Endothelial cell of umbilical vein (primary cell): ENCODE results near the gene INTS7.

ENCODE experiments used
- CTCF ChIP-seq, 2 donors: IDR thresholded peaks; 1 replicate in 1 of 2; 2 replicates in 1 of 2; pipeline ENCODE4 v1.5.1; 2011; ENCODE audit warnings: low read length in 2 of 2, mild to moderate bottlenecking in 2 of 2, moderate library complexity in 2 of 2, control low read depth in 1 of 2, inconsistent platforms in 1 of 2, low read depth in 1 of 2; ENCODE audit not compliant: insufficient read depth in 1 of 2; ENCODE audit errors: extremely low read depth in 1 of 2
- EZH2 ChIP-seq: IDR thresholded peaks from 2 replicates; pipeline ENCODE4 v1.6.1; 2012; ENCODE audit warnings: borderline replicate concordance, low read depth, mild to moderate bottlenecking, moderate library complexity, low read length, inconsistent platforms; ENCODE audit not compliant: severe bottlenecking
- FOS ChIP-seq: IDR thresholded peaks from 2 replicates; pipeline ENCODE4 v1.6.1; 2011; ENCODE audit warnings: mild to moderate bottlenecking, low read length, moderate library complexity, borderline replicate concordance; ENCODE audit not compliant: insufficient read depth
- GATA2 ChIP-seq: IDR thresholded peaks from 2 replicates; pipeline ENCODE4 v1.7.0; 2011; ENCODE audit warnings: low read depth, mild to moderate bottlenecking, moderate library complexity, mixed read lengths, low read length; ENCODE audit not compliant: insufficient read length, insufficient read depth
- JUN ChIP-seq: IDR thresholded peaks from 2 replicates; pipeline ENCODE4 v1.6.1; 2011; ENCODE audit warnings: borderline replicate concordance, low read depth; ENCODE audit not compliant: insufficient read length, insufficient read depth
- MYC ChIP-seq: IDR thresholded peaks from one replicate; pipeline ENCODE4 v1.6.1; 2011; ENCODE audit warnings: mild to moderate bottlenecking, low read depth, low read length
- POLR2A ChIP-seq: IDR thresholded peaks from 2 replicates; pipeline ENCODE4 v1.6.1; 2012; ENCODE audit warnings: low read depth, mild to moderate bottlenecking, control low read depth, low read length
- POLR2AphosphoS5 ChIP-seq: IDR thresholded peaks from 2 replicates; pipeline ENCODE4 v1.6.1; 2012; ENCODE audit warnings: low read depth, mild to moderate bottlenecking, control low read depth, low read length, moderate library complexity; ENCODE audit not compliant: insufficient read depth
- TF ChIP-seq, protein P1 (sequence below): IDR thresholded peaks from 2 replicates; pipeline ENCODE4 v1.6.1; 2011; ENCODE audit not compliant: insufficient read depth, insufficient read length

- TF ChIP-seq CTCF (IDR thresholded peaks at IDR 0.05; ENCODE audit: extremely low read depth in 1 of 2, insufficient read depth in 1 of 2, low read depth in 1 of 2, low read length in 2 of 2) (no peak), POLR2A (no peak), JUN (no peak), POLR2AphosphoS5 (no peak), FOS (no peak), GATA2 (no peak), EZH2 (no peak), MYC (no peak)
- TF ChIP-seq, protein P1, sequence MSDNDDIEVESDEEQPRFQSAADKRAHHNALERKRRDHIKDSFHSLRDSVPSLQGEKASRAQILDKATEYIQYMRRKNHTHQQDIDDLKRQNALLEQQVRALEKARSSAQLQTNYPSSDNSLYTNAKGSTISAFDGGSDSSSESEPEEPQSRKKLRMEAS, result no peak
Measured at GRCh38 chr1:212007178-212007577, 28.2 kb downstream of the INTS7 start.
